ENCODE measurements around the gene DENND4A. TPM values are rescaled to one million over a fixed set of nuclear protein-coding genes. Genes with fewer than 3 reads are reported as not detected.
A peak's percentile ranks its signal among the peaks of the same experiment; 100 is the strongest.

The DENND4A gene
- total and polyA plus RNA-seq, 11 donors = 2.7 to 26.6 (median 15.1) TPM

- TF ChIP-seq POLR2A (IDR thresholded peaks at IDR 0.05) = no peak
- no peak for TF ChIP-seq CTCF (IDR thresholded peaks at IDR 0.05)
- intact Hi-C loops (cut with DNase I) = no loop called here
- no peaks in the 10 kb centered on the region for H3K9me3 ChIP-seq
Measured at GRCh38 chr15:65789105-65789504, 3.0 kb downstream of the DENND4A start.

GRCh38 chr15:65787260-65787659 is 4.8 kb downstream of the DENND4A start:
- no peaks in the 10 kb centered on the region for H3K9me3 ChIP-seq
- peak overlapping the region in 1 of 12 donors; percentile 30 for H3K4me3 ChIP-seq
- H3K27ac ChIP-seq = peak overlapping the region in 2 of 12 donors; percentile 18 to 69
- TF ChIP-seq POLR2A (IDR thresholded peaks at IDR 0.05) (no peak), CTCF (IDR thresholded peaks at IDR 0.05) (no peak)
- ATAC-seq (no peak), DNase-seq (no peak)
- intact Hi-C loops (cut with DNase I) = no loop called here
- no peaks in the 10 kb centered on the region for H3K27me3 ChIP-seq
- WGBS, 4 donors = 52 to 68% (median 59%) methylated on average over 2 of the region's 2 CpGs
- H3K36me3 ChIP-seq = peaks cover 0 to 7% (median 0%) of the 10 kb centered on the region in 9 donors
- peaks cover 0 to 60% (median 11%) of the 10 kb centered on the region in 12 donors for H3K4me1 ChIP-seq

More at GRCh38 chr15:65789105-65789504, 3.0 kb downstream of the DENND4A start:
- peaks cover 0 to 57% (median 13%) of the 10 kb centered on the region in 12 donors for H3K4me1 ChIP-seq
- WGBS, 4 donors = 97 to 100% (median 97%) methylated on average over 3 of the region's 3 CpGs
- no peak for ATAC-seq
- peaks cover 0 to 7% (median 0%) of the 10 kb centered on the region in 9 donors for H3K36me3 ChIP-seq
- H3K4me3 ChIP-seq = no peak overlapping the region
- no peak for DNase-seq
- H3K27ac ChIP-seq = no peak overlapping the region
- no peaks in the 10 kb centered on the region for H3K27me3 ChIP-seq

DNA sequence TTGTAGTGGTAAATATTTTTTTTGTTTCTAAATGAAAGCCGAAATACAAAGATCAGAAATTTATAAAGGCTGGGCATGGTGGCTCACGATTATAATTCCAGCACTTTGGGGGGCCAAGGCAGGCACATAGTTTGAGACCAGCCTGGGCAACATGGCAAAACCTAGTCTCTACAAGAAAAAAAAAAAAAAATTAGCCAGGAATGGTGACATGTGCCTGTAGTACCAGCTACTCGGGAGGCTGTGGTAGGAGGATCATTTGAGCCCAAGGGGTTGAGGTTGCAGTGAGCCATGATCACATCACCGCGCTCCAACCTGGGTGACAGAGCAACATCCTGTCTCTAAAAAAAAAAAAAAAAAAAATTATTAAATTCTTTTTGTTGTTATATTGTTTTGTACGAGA is 6.9 kb downstream of the DENND4A start:
- ATAC-seq (no peak), DNase-seq (no peak)
- intact Hi-C loops (cut with DNase I) = no loop called here
- Histone ChIP-seq H3K27ac (no peak overlapping the region), H3K9me3 (no peaks in the 10 kb centered on the region), H3K4me1 (peaks cover 0 to 63% (median 3%) of the 10 kb centered on the region in 12 donors), H3K27me3 (no peaks in the 10 kb centered on the region), H3K4me3 (no peak overlapping the region), H3K36me3 (peaks cover 0 to 7% (median 0%) of the 10 kb centered on the region in 9 donors)
- TF ChIP-seq POLR2A (IDR thresholded peaks at IDR 0.05) (no peak), CTCF (IDR thresholded peaks at IDR 0.05) (no peak)
- 81 to 98% (median 87%) methylated on average over 6 of the region's 6 CpGs for WGBS, 4 donors

DNA sequence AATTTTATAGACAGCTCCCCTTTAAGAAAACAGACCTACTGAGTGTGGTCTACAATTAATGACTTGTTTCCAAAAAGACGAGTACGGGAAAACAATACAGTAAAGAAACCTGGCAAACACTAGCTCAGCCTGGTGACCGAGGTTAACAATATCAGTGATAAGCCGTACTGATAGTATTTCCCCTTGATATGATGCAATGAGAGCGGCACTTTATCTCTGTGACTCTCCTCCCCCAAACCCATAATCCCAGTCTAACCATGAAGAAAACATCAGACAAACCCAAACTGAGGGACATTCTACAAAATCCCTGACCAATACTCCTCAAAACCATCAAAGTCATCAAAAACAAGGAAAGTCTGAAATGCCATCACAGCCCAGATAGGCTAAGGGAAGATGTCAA is 8.2 kb downstream of the DENND4A start:
- H3K4me1 ChIP-seq = peaks cover 0 to 55% (median 0%) of the 10 kb centered on the region in 12 donors
- intact Hi-C loops (cut with DNase I) = no loop called here
- peaks cover 0 to 7% (median 0%) of the 10 kb centered on the region in 9 donors for H3K36me3 ChIP-seq
- no peaks in the 10 kb centered on the region for H3K9me3 ChIP-seq
- H3K4me3 ChIP-seq = no peak overlapping the region
- no peak for TF ChIP-seq POLR2A (IDR thresholded peaks at IDR 0.05)
- no peak for TF ChIP-seq CTCF (IDR thresholded peaks at IDR 0.05)
- WGBS, 4 donors = 62 to 76% (median 70%) methylated on average over 5 of the region's 5 CpGs
- no peaks in the 10 kb centered on the region for H3K27me3 ChIP-seq
- no peak for ATAC-seq
- no peak for DNase-seq
- H3K27ac ChIP-seq = no peak overlapping the region
